Tibial nerve (tissue), 3 donors: Measurements from ENCODE around the gene ZWILCH.

ENCODE experiments used
- POLR2A ChIP-seq, 2 donors: fragments of 450-650 bp; IDR thresholded peaks; one replicate each; pipeline ENCODE4 v1.6.1; 2017; ENCODE audit warnings: antibody characterized with exemption in 2 of 2, mild to moderate bottlenecking in 2 of 2, moderate library complexity in 2 of 2
- TF ChIP-seq, protein P1 (sequence below), 5 experiments: fragments of 200-600 bp in 3 of 5; fragments of 450-650 bp in 2 of 5; sonication (generic) in 3 of 5; IDR thresholded peaks; one replicate each; pipeline ENCODE4 v1.5.1; 2016 to 2019; ENCODE audit warnings: antibody characterized with exemption in 5 of 5, mild to moderate bottlenecking in 3 of 5, moderate library complexity in 2 of 5

DNA sequence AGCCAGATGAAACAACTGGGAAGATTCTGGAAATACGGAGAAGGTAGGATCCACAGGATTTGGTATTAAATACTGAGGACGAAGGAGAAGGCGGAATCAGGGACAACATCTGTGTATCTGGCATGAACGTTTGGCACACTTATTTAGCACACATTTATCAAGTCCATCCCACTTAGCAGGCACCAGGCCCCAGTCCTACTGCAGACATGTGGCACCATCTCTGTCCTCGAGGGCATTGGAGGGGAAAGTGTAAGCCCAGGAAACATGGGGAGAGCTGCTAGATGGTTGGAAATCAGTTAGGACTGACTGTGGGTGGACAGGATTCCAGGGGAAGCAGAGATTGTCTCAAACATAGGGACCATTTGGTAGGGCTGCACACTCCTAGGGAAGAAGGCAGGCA, 89.7 kb downstream of the ZWILCH start:
- TF ChIP-seq, protein P1, sequence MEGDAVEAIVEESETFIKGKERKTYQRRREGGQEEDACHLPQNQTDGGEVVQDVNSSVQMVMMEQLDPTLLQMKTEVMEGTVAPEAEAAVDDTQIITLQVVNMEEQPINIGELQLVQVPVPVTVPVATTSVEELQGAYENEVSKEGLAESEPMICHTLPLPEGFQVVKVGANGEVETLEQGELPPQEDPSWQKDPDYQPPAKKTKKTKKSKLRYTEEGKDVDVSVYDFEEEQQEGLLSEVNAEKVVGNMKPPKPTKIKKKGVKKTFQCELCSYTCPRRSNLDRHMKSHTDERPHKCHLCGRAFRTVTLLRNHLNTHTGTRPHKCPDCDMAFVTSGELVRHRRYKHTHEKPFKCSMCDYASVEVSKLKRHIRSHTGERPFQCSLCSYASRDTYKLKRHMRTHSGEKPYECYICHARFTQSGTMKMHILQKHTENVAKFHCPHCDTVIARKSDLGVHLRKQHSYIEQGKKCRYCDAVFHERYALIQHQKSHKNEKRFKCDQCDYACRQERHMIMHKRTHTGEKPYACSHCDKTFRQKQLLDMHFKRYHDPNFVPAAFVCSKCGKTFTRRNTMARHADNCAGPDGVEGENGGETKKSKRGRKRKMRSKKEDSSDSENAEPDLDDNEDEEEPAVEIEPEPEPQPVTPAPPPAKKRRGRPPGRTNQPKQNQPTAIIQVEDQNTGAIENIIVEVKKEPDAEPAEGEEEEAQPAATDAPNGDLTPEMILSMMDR (IDR thresholded peaks at IDR 0.05), result no peak
- TF ChIP-seq POLR2A (IDR thresholded peaks at IDR 0.05), result no peak
